ENCODE results near the gene PLA2G4D. TPM values are rescaled to one million over a fixed set of nuclear protein-coding genes. Genes with fewer than 3 reads are reported as not detected.

Gene PLA2G4D, protein sequence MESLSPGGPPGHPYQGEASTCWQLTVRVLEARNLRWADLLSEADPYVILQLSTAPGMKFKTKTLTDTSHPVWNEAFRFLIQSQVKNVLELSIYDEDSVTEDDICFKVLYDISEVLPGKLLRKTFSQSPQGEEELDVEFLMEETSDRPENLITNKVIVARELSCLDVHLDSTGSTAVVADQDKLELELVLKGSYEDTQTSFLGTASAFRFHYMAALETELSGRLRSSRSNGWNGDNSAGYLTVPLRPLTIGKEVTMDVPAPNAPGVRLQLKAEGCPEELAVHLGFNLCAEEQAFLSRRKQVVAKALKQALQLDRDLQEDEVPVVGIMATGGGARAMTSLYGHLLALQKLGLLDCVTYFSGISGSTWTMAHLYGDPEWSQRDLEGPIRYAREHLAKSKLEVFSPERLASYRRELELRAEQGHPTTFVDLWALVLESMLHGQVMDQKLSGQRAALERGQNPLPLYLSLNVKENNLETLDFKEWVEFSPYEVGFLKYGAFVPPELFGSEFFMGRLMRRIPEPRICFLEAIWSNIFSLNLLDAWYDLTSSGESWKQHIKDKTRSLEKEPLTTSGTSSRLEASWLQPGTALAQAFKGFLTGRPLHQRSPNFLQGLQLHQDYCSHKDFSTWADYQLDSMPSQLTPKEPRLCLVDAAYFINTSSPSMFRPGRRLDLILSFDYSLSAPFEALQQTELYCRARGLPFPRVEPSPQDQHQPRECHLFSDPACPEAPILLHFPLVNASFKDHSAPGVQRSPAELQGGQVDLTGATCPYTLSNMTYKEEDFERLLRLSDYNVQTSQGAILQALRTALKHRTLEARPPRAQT
- total RNA-seq (2014; rRNA removed; shearing (Covaris generic); ENCODE audit: low replicate concordance): not detected in 2 replicates

DNA sequence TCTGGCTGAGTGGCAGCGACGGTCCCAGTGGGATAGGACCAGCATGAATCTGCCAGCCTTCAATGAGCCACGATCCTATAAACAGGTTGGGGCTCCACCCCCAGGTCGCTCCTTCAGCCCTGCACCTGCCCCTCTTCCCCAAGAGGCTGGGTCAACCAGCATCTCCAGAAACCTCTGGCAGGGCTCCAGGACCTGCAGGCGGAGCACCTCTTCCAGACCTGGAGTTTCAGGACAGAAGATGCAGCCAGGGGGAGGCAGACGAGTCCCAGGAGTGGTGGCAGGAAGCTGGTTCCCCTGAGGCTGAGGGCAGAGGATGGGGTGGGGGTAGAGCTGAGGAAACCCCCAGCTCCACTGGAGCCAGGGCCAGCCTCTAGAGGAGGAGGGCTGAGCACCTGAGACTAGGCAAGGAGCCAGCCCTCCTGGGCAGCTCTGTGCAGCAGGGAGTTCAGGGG is at the start of gene PLA2G4D:
TSS of gene PLA2G4D (minus strand) at position 51 of the 452 bp plus-strand sequence. CDS start 103 bp downstream, outside the sequence.
- no peaks in the 10 kb centered on the region for H3K27me3 ChIP-seq
- no peaks in the 10 kb centered on the region for H3K36me3 ChIP-seq
- H3K4me3 ChIP-seq: no peak within 1 kb of the TSS
- no peak for DNase-seq
- no peaks in the 10 kb centered on the region for H3K9me3 ChIP-seq

DNA sequence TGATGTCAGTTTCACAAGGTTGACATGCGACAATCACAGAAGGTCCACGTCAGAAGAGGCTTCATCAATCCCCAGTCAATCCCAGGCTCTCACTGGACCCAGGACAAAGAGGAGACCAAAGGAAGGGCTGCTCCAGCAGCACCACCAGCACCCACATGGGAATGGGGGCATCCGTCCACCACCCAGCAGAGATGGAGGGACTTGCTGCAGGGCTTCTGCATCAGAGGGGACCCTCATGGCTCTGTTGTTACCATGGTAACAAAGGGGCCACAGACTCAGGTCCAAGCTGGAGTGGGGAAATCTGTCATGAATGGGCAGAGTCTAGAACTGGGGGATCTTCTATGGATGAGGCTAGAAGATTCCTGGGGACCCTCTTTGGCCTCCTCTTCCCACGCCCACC is 49.0 kb upstream of the PLA2G4D start:
- Histone ChIP-seq H3K9me3 (no peaks in the 10 kb centered on the region), H3K36me3 (no peaks in the 10 kb centered on the region), H3K27me3 (no peaks in the 10 kb centered on the region), H3K4me3 (no peak overlapping the region)
- DNase-seq: no peak

GRCh38 chr15:42141795-42142667 is 47.7 kb upstream of the PLA2G4D start:
- no peak for DNase-seq
- Histone ChIP-seq H3K36me3 (no peaks in the 10 kb centered on the region), H3K27me3 (no peaks in the 10 kb centered on the region), H3K4me3 (no peak overlapping the region), H3K9me3 (no peaks in the 10 kb centered on the region)

GRCh38 chr15:42141246-42141645 is 46.9 kb upstream of the PLA2G4D start:
- Histone ChIP-seq H3K36me3 (no peaks in the 10 kb centered on the region), H3K9me3 (no peaks in the 10 kb centered on the region), H3K27me3 (no peaks in the 10 kb centered on the region), H3K4me3 (no peak overlapping the region)
- DNase-seq: no peak

DNA sequence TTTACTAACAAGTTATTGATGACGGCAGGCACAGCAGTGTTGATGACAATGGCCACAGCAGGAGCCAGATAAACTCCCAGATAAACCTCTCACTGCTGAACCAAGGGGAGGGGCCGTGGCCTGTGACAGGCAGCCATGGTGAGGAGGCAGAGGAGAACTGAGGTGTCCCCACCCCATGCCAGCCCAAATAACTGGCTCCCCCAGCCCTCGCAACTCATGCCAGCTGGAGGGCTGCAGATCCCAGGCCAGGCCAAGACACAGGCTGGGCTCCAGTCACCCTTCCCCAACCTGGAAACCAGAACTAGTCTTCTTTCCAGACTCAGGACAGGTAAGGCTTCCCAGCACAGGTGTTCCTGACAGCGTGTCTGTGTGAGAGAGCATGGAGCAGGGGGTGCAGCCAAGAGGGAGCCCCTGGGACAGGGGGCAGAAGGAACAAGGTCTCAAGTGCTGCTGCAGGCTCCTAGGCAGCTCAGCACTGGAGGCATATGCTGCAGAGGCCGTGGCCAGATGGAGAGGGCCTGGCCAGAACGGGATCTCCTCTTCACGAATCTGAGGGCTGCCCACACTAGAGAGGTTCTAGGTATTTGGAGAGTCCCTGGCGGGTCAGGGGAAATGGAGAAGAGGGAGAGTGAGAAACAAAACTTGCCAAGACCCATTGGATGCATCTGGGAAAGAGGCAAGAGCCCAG is 46.2 kb upstream of the PLA2G4D start:
- H3K4me3 ChIP-seq: no peak overlapping the region
- H3K36me3 ChIP-seq: no peaks in the 10 kb centered on the region
- no peaks in the 10 kb centered on the region for H3K27me3 ChIP-seq
- no peak for DNase-seq
- H3K9me3 ChIP-seq: no peaks in the 10 kb centered on the region

DNA sequence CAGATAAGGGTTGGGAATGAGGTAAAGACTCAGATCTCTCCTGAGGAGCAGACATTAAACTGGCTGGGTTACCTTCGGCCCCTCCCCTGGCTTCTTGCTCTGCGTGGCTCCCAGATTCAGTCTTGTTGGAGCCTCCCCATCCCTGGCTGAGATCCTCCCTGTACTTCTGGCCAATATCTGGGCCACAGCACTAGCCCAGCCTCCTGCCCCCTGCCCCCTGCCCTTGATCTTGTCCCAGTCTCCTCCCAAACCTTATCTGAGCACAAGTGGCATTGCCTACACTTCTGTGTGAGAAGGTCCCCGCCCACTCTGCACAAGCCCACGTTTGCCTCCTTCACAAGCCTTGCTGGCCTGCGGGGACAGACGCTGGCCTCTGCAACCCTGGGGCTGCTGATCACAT is 45.2 kb upstream of the PLA2G4D start:
- Histone ChIP-seq H3K4me3 (no peak overlapping the region), H3K9me3 (no peaks in the 10 kb centered on the region)
- no peak for DNase-seq

DNA sequence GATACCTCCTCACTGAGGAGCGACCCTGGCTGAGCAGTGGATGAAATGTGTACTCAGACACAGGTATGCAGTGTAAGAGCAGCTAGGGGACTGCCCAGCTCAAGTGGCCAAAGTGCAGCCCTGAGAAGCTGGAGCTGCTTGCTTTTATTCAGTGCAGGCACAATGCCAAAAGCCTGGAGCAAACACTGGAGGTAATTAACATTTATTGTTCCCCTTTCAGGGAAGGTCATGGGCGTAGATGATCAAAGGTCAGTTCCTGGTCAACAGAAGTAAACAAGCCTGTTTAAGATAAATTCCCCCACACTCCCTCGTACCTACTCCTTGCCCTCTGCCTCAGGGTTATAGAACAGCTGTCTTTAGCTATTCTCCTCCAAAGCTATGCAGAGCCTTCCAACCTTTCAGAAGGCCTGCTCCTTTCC is 44.6 kb upstream of the PLA2G4D start:
- no peaks in the 10 kb centered on the region for H3K9me3 ChIP-seq
- no peak for DNase-seq
- H3K4me3 ChIP-seq: no peak overlapping the region
- H3K36me3 ChIP-seq: no peaks in the 10 kb centered on the region
- no peaks in the 10 kb centered on the region; the same call in 1 of the 2 replicates for H3K27me3 ChIP-seq

More for the DNA sequence above, 45.2 kb upstream of the PLA2G4D start:
- H3K36me3 ChIP-seq: no peaks in the 10 kb centered on the region
- H3K27me3 ChIP-seq: no peaks in the 10 kb centered on the region

- Histone ChIP-seq H3K9me3 (no peaks in the 10 kb centered on the region), H3K4me3 (no peak overlapping the region), H3K27me3 (no peaks in the 10 kb centered on the region; the same call in 1 of the 2 replicates), H3K36me3 (no peaks in the 10 kb centered on the region)
- DNase-seq: no peak
Measured at GRCh38 chr15:42138411-42138810, 44.0 kb upstream of the PLA2G4D start.

GRCh38 chr15:42137461-42138261 is 43.3 kb upstream of the PLA2G4D start:
- no peak for DNase-seq
- H3K9me3 ChIP-seq: no peaks in the 10 kb centered on the region

GRCh38 chr15:42136513-42136912 is 42.2 kb upstream of the PLA2G4D start:
- H3K9me3 ChIP-seq: no peaks in the 10 kb centered on the region
- no peaks in the 10 kb centered on the region; the same call in 1 of the 2 replicates for H3K27me3 ChIP-seq
- no peaks in the 10 kb centered on the region for H3K36me3 ChIP-seq
- DNase-seq: no peak
- no peak overlapping the region for H3K4me3 ChIP-seq

More at GRCh38 chr15:42137461-42138261, 43.3 kb upstream of the PLA2G4D start:
- no peak overlapping the region for H3K4me3 ChIP-seq
- no peaks in the 10 kb centered on the region; the same call in 1 of the 2 replicates for H3K27me3 ChIP-seq
- H3K36me3 ChIP-seq: no peaks in the 10 kb centered on the region

- H3K27me3 ChIP-seq: no peaks in the 10 kb centered on the region; the same call in 1 of the 2 replicates
- no peaks in the 10 kb centered on the region for H3K36me3 ChIP-seq
- H3K4me3 ChIP-seq: no peak overlapping the region
- no peak for DNase-seq
- no peaks in the 10 kb centered on the region for H3K9me3 ChIP-seq
Measured at GRCh38 chr15:42135351-42135750, 41.0 kb upstream of the PLA2G4D start.

GRCh38 chr15:42134617-42135245 is 40.4 kb upstream of the PLA2G4D start:
- H3K27me3 ChIP-seq: no peaks in the 10 kb centered on the region; the same call in 1 of the 2 replicates
- H3K36me3 ChIP-seq: no peaks in the 10 kb centered on the region
- H3K4me3 ChIP-seq: no peak overlapping the region
- no peak for DNase-seq
- no peaks in the 10 kb centered on the region for H3K9me3 ChIP-seq

DNA sequence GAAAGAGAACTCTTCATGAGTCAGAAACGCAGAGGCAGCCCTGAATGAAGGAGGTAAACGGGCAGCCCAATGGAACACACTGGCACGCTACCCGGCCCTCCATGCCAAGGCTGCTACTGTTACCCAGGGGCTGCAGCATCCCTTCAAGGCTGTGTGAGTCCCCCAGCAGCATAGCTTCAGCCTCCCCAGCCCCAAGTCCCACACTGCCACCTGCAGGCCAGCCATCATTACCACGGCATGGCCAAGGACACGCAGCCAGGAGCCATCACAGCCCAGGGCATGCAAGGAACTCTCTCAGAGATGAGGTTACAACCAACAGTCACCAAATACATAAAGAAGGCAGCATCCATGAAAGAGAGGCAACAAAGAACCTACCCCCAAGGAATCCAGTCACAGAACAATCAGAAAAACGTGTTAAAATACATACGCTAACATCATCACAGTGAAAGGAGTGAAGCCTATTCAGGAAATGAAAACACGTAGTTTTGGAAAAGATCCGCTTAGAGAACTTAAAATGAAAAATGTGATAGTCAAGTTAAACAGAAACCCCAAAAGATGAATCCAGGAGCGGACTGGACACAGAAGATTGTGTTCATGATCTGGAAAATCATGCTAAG is 39.6 kb upstream of the PLA2G4D start:
- Histone ChIP-seq H3K27me3 (no peaks in the 10 kb centered on the region; the same call in 1 of the 2 replicates), H3K36me3 (no peaks in the 10 kb centered on the region), H3K4me3 (no peak overlapping the region), H3K9me3 (no peaks in the 10 kb centered on the region)
- peak; percentile 46 for DNase-seq

GRCh38 chr15:42133356-42133755 is 39.0 kb upstream of the PLA2G4D start:
- Histone ChIP-seq H3K4me3 (no peak overlapping the region), H3K27me3 (no peaks in the 10 kb centered on the region; the same call in 1 of the 2 replicates), H3K36me3 (no peaks in the 10 kb centered on the region), H3K9me3 (no peaks in the 10 kb centered on the region)
- DNase-seq: no peak

All from MG63 (cell line).